ENCODE measurements around the gene PDPK1.
"Not testable (repeated sequence)": the region's sequence is repeated elsewhere in the genome, so short reads cannot be mapped to it uniquely, and the experiment has no call there.

The PDPK1 gene

DNA sequence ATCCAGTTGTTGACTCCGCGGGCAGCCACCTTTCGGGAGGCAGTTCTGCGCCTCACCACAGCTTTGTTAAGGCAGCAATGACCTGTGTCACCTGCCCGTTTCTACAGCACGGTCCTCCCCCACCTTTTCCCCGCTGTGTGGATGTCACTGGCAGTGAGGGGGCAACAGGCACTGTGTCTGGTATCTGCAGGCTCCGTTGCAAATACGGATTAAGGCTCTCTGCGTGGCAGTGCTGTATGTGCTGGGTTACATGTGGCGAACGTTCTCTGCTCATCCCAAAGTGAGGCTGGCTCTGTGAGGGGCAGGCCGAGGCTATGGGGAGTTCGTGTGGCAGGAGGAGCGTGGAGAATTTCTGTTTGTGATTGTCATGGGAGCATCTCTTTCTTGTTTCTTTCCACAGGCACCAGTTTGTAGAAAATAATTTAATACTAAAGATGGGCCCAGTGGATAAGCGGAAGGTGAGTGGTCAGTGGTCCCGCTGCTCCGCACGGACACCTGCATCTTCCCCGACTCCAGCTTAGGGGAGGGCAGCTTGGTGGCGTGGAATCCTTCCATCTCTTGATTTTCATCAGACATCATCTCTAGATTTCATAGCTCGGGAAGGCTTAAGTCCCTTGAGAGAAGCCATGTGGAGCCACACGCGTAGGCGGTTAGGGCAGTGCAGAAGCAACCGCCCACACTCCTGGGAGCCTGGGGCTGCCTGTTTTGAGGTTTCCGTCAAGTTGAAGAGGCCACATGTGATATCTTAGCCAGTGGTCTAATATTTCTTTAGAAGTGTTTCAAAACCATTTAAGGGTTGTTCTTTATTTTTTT is 57.8 kb downstream of the PDPK1 start:
- POLR2A ChIA-PET, result no interaction called here
- no peak for TF ChIP-seq CTCF (IDR thresholded peaks at IDR 0.05; ENCODE audit: insufficient read depth, low read length, missing control alignments)
- DNase-seq (ENCODE audit: low read depth, low spot score), result no peak
- CTCF ChIA-PET, result no interaction called here
- H3K4me3 ChIP-seq (ENCODE audit: low read depth, low read length), result no peak overlapping the region

DNA sequence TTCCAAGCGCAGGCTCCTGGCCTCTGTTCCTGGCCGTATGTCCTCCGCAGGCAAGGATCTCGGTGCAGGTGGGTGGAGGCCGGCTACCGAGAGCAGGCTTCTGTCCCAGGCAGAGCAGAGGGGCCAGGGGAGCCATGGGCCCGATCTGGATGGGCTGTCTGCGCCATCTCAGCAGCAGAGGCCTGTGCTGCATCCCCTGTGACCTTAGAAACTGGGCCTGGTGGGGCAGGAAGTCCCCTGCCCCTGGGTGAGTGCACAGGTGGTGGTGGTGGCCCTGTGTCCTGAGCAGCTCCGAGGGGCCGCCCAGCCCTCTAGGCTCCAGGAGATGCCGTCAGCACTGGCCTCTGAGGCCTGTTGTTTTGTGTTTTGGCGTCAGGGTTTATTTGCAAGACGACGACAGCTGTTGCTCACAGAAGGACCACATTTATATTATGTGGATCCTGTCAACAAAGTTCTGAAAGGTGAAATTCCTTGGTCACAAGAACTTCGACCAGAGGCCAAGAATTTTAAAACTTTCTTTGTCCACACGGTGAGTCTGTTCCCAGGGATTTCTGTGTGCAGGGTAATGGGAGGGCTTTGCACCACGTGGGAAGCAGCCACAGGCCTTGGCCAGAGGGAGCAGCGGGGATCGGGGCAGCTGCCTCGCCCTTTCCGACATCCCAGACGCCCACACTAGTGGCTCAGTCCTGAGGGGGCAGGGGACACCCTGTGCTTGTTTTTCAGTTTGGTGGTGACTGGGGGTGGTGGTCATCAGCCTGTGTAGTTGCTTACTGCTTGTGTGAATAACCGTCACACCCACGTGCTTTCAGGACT is 59.1 kb downstream of the PDPK1 start:
- no peak overlapping the region for H3K4me3 ChIP-seq (ENCODE audit: low read depth, low read length)
- TF ChIP-seq CTCF (IDR thresholded peaks at IDR 0.05; ENCODE audit: insufficient read depth, low read length, missing control alignments), result no peak
- no peak for DNase-seq (ENCODE audit: low read depth, low spot score)
- ChIA-PET CTCF (interaction anchor here (2.5 kb wide), 1 partner anchor 8 kb away, joined by 8 read pairs; no protein-coding TSS in a partner anchor), POLR2A (no interaction called here)

GRCh38 chr16:2597560-2597902 is 59.7 kb downstream of the PDPK1 start:
- POLR2A ChIA-PET, result no interaction called here

DNA sequence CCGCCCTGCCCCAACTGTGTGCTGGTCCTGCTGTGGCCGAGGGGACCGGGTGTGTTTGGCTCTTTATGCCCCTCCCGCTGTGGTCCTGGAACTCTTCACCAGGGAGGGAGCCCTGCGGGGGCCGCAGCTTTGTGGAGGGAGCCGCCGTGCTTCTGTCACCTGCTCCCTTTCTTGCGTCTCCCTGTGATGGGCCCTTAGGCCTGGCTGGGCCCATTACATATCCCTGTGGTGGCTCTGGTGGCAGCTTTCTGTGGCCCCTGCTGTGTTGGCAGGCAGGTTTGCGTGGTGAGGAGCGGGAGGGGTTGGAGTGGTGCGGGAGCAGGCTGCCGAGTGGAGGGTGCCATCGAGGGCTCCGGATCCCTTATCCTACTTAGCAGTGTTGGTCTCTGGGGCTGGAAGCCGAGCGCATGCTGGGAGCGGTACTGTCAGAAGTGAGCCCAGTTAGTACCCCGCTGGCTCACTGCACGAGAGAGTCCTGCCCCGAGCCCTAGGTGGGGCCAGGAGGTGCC is 60.4 kb downstream of the PDPK1 start:
- TF ChIP-seq CTCF (IDR thresholded peaks at IDR 0.05; ENCODE audit: insufficient read depth, low read length, missing control alignments), result no peak
- no peak for DNase-seq (ENCODE audit: low read depth, low spot score)
- POLR2A ChIA-PET, result no interaction called here
- H3K4me3 ChIP-seq (ENCODE audit: low read depth, low read length), result no peak overlapping the region
- CTCF ChIA-PET, result interaction anchor here (2.5 kb wide), 1 partner anchor 10 kb away, joined by 8 read pairs; no protein-coding TSS in a partner anchor

More at GRCh38 chr16:2597560-2597902, 59.7 kb downstream of the PDPK1 start:
- CTCF ChIA-PET, result interaction anchor here (2.5 kb wide), 1 partner anchor 9 kb away, joined by 8 read pairs; no protein-coding TSS in a partner anchor
- no peak for DNase-seq (ENCODE audit: low read depth, low spot score)
- no peak overlapping the region for H3K4me3 ChIP-seq (ENCODE audit: low read depth, low read length)
- TF ChIP-seq CTCF (IDR thresholded peaks at IDR 0.05; ENCODE audit: insufficient read depth, low read length, missing control alignments), result no peak

DNA sequence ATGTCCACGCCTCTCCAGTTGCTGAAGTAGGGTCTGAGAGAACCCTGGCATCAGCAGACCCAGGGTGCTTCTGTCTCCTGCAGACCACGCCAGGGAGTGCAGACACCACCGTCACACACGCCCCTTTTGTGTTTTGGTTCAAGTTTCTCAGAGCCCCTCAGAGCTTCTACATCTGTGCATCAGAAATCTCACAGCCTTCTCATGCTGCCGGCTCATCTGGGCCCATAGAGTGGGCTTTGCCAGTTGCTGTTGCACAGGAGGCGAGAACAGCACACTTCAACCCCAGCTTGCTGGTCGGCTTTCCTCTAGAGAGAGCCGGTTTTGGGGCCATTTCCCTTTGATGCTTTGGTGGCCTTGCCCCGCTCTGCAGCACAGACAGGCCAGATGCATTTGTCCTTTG is 60.9 kb downstream of the PDPK1 start:
- ChIA-PET CTCF (interaction anchor here (2.5 kb wide), 1 partner anchor 10 kb away, joined by 8 read pairs; no protein-coding TSS in a partner anchor), POLR2A (no interaction called here)
- DNase-seq (ENCODE audit: low read depth, low spot score), result no peak
- no peak for TF ChIP-seq CTCF (IDR thresholded peaks at IDR 0.05; ENCODE audit: insufficient read depth, low read length, missing control alignments)
- H3K4me3 ChIP-seq (ENCODE audit: low read depth, low read length), result no peak overlapping the region

DNA sequence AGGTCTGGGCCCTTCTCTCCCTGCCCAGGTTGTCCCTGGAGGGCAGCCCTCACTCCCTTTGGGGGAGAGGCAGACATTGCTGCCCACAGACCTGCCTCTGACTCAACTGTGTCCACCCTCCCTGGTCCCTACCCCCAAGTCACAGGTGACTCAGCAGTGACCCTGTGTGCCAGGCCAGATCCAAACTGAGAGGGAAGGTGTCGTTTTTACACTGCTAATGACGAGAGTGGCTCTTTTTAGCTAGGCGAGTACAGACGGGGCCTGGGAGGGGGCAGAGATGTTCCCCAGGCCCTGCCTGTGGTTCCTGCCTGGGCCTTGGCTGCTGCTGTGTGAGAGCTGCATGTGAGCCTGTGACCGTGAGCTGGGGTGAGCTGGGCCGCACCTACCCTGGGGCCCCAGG is 61.3 kb downstream of the PDPK1 start:
- not testable (repeated sequence) for DNase-seq (ENCODE audit: low read depth, low spot score)

GRCh38 chr16:2599785-2600184 is 62.0 kb downstream of the PDPK1 start:
- H3K4me3 ChIP-seq (ENCODE audit: low read depth, low read length); DNase-seq (ENCODE audit: low read depth, low spot score); CTCF ChIA-PET; POLR2A ChIA-PET: not testable (repeated sequence)

More for the DNA sequence above, 61.3 kb downstream of the PDPK1 start:
- CTCF ChIA-PET; H3K4me3 ChIP-seq (ENCODE audit: low read depth, low read length); POLR2A ChIA-PET: not testable (repeated sequence)

GRCh38 chr16:2601301-2602025 is 63.6 kb downstream of the PDPK1 start:
- H3K4me3 ChIP-seq (ENCODE audit: low read depth, low read length); DNase-seq (ENCODE audit: low read depth, low spot score); POLR2A ChIA-PET; CTCF ChIA-PET: not testable (repeated sequence)

- POLR2A ChIA-PET; DNase-seq (ENCODE audit: low read depth, low spot score); H3K4me3 ChIP-seq (ENCODE audit: low read depth, low read length); CTCF ChIA-PET: not testable (repeated sequence)
Observed at GRCh38 chr16:2602175-2602574, 64.4 kb downstream of the PDPK1 start.

Data from AG04449 (cell line).